ENCODE results near the gene TCF7L2.

Gene TCF7L2

GRCh38 chr10:113121153-113121552, 171.1 kb downstream of the TCF7L2 start:
- no peak for DNase-seq (ENCODE audit: low read depth in 2 of 2)

DNA sequence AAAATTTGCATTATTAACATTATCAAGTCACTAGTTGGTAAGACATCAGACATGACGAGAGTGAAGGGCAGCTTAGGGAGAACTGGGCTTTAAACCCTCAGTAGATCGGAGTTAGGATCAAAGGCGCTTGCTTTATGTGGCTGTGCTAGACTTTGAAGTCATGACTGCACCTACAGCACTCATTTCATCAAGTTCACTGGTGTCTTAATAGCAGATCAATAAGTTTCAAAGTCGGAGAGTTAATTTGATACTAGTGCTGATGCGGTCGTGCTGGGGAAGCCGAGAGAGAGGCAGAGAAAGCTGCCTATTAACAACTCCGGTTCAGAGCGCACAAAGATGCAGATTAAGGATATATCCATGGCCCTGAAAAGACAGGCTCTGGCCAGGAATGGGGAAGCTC, 172.9 kb downstream of the TCF7L2 start:
- DNase-seq (ENCODE audit: low read depth in 2 of 2), result no peak

DNA sequence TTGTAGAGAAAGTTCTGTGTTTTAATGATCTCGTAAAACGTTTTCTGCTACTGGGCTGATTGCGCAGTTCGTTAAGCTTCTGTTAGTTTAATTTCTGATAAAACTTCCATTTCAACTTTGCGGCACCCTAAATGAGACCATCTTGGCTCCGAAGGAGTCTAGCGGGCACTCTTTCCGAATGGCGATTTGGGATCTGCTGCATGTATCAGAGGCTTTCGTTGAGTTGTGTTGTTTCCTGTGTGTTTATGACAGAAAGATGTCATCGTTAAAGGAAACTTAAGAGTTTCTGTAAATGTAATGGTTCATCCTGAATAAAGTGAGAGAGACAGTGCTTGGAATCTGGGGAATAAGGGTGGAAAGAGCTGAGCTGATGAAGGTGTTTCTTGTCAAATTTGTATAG, 174.7 kb downstream of the TCF7L2 start:
- DNase-seq (ENCODE audit: low read depth in 2 of 2), result no peak

GRCh38 chr10:113125612-113126011, 175.6 kb downstream of the TCF7L2 start:
- no peak for DNase-seq (ENCODE audit: low read depth in 2 of 2)

GRCh38 chr10:113126229-113127201, 176.5 kb downstream of the TCF7L2 start:
- peak in 1 of 2 experiments; percentile 34 for DNase-seq (ENCODE audit: low read depth in 2 of 2)

- DNase-seq (ENCODE audit: low read depth in 2 of 2), result no peak
Observed at GRCh38 chr10:113127261-113127900, 177.3 kb downstream of the TCF7L2 start.

DNA sequence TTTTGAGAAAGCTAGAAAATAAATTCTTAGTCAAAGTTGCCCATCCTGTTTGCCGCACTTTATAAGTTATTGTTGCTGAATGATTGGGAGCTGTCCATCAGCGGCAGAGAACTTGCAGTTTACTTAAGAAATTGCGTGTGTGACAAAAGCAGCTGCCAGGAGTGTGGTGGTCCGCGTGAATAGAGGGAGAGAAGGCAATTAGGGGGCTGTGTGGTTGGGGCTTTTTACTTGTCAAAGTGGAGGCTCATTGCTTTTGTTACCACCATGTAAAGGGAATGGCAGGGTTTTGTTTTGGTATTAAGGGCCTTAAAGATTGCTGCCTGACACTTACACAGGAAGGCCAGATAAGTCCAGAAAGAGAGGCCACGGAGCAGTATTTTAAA, 177.8 kb downstream of the TCF7L2 start:
- DNase-seq (ENCODE audit: low read depth in 2 of 2), result no peak

- no peak for DNase-seq (ENCODE audit: low read depth in 2 of 2)
Observed at GRCh38 chr10:113128450-113129070, 178.5 kb downstream of the TCF7L2 start.

- DNase-seq (ENCODE audit: low read depth in 2 of 2), result no peak
Observed at GRCh38 chr10:113129117-113129516, 179.1 kb downstream of the TCF7L2 start.

DNA sequence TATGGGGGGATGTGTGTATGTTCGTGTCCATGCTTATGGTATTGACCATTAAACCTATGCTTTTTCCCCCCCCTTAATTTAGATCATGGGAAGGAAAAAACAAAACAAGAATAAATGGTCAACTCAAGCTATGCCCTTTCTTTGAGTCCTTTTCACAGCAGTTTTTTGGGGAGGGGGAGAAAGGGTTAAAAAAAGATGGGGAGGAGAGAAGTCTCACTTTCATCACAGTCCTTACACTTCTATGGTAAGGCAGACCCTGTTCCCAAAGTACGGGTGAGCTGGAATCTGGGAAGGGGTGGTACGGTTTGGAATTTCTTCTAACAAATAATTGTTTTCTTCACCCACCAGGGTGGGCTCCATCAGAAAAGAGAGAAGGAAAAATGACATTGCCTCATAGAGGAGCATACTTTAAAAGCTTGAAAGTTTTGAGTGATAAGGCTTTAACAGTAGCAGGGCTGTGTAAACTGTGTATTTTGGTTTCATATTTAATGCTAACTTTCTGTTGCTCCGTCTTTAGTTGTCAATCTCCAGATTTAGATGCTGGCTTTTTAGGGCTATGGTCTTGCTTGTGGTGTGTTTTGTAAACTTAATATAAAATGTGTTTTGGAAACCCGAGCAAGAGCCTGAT, 180.1 kb downstream of the TCF7L2 start:
- DNase-seq (ENCODE audit: low read depth in 2 of 2), result no peak

- DNase-seq (ENCODE audit: low read depth in 2 of 2), result peak; percentile 85 to 86
Observed at GRCh38 chr10:113131613-113132261, 181.7 kb downstream of the TCF7L2 start.

DNA sequence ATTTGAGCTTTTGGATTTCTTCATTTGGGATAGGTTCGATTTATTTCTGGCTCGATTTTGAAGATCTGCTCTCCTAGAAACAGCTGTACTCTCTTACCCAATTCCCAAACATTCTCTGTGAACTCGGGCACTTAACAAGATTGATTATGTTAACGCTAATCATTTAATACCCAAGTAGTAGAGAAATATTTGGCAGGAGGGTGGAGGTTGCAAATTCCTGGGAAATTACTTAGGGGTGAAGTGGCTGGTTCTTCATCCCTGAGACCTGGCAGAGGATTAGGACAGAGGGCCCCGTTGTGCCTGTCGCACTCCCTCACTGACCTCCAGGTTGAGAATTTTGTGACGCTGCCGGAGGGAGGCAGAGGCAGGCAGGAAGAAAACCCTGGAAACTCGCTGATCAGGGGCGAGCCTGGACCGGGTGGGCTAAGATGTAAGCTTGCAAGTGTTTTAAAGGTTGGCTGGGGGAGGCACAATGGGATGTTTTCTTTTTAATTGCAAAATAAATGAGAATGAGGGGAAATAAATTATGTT, 182.6 kb downstream of the TCF7L2 start:
- peak; percentile 52 to 53 for DNase-seq (ENCODE audit: low read depth in 2 of 2)

DNA sequence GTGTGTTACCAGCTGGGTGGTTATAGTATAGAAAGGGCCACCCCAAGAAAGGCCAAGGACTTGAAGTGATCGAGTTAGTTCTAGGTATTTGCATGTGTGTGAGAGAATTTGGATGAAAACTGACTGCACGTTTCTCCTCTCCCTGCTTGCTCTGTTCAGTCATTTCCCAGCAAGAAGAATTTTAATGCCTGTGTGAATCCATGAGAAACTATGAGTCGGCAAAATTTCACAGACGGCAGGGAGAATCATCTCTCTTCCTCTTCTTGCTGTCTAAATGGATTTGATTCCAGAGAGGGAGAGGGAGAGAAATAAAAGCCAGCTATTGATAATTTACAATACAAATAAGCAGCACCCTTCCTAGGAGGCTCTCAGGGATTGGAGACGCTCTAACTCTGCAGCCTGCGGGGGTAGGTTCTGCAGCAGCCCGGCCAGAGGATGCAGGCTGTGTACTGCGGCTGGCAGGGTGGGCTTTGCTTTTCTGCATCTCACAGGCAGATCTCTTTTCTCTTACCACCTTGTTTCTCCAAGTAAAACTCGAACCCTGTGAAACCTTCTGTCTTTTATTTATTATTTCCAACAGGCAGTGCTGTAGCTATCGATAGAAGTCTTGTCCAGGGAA, 183.6 kb downstream of the TCF7L2 start:
- DNase-seq (ENCODE audit: low read depth in 2 of 2), result peak; percentile 67 to 71

DNA sequence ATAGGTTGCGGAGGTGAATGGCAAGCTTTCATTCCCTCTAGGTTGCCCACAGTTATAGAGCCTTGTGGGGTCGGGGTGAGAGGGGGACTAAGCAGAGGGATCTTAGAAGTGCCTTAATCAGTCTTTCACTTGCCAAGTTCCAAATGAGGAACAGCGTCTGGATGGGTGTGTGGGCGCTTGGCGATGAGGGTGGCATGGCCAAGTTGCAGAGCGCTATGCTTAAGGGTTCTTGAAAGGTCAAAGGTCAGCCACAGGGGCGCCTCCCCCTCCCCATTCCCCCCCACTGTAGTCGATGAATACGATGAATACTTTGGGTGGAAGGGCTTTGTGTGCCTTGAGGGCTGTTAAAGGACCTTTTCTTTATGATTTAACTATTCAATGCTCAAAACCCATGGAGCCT, 185.0 kb downstream of the TCF7L2 start:
- DNase-seq (ENCODE audit: low read depth in 2 of 2), result no peak

- no peak for DNase-seq (ENCODE audit: low read depth in 2 of 2)
Observed at GRCh38 chr10:113137941-113138685, 188.1 kb downstream of the TCF7L2 start.

DNA sequence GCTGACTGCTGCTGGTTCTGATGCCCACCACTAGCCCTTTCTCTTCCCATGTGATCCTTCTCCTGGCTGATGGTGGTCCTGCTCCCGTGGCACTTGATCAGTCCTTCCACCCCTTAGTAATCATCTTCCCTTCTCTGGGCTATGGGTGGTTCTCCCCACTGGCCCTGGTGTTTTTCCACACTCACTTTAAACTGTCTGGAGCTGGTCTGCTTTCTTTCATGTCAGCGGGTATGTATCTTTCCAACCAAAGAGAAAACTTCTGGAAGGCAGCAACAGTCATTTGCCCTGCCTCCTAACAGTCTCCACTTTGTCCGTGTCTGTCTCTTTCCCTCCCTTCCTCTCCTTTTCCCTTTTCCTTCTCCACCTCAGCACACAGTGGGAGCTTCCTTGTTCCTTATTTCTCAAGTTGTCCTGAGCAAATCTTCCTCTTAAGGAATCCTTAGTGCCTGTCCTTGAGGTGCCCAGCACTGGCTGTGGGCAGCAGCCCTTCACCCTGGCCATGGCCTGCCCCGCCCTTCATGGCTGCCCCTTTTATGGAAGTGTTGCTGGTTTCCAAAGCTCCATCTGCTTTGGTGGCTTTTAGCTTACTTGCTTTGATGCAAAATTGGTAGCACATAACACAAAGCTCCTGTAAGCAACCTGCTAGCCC, 189.0 kb downstream of the TCF7L2 start:
- no peak for DNase-seq (ENCODE audit: low read depth in 2 of 2)

- no peak for DNase-seq (ENCODE audit: low read depth in 2 of 2)
Observed at GRCh38 chr10:113139699-113140098, 189.7 kb downstream of the TCF7L2 start.

GRCh38 chr10:113140143-113141011, 190.3 kb downstream of the TCF7L2 start:
- no peak for DNase-seq (ENCODE audit: low read depth in 2 of 2)

All from fibroblast of skin of left biceps (primary cell).